GM21423 (cell line): ENCODE data around the gene TAOK2.
A peak's percentile ranks its signal among the peaks of the same experiment; 100 is the strongest.
"Not testable (repeated sequence)": the region's sequence is repeated elsewhere in the genome, so short reads cannot be mapped to it uniquely, and the experiment has no call there.

Experiments
- ATAC-seq: cut with Tn5 transposase; IDR thresholded peaks from one replicate; pipeline ENCODE4 v1.9.1; 2021; ENCODE audit warnings: mild to moderate bottlenecking, moderate library complexity; ENCODE audit not compliant: unreplicated experiment

The TAOK2 gene

DNA sequence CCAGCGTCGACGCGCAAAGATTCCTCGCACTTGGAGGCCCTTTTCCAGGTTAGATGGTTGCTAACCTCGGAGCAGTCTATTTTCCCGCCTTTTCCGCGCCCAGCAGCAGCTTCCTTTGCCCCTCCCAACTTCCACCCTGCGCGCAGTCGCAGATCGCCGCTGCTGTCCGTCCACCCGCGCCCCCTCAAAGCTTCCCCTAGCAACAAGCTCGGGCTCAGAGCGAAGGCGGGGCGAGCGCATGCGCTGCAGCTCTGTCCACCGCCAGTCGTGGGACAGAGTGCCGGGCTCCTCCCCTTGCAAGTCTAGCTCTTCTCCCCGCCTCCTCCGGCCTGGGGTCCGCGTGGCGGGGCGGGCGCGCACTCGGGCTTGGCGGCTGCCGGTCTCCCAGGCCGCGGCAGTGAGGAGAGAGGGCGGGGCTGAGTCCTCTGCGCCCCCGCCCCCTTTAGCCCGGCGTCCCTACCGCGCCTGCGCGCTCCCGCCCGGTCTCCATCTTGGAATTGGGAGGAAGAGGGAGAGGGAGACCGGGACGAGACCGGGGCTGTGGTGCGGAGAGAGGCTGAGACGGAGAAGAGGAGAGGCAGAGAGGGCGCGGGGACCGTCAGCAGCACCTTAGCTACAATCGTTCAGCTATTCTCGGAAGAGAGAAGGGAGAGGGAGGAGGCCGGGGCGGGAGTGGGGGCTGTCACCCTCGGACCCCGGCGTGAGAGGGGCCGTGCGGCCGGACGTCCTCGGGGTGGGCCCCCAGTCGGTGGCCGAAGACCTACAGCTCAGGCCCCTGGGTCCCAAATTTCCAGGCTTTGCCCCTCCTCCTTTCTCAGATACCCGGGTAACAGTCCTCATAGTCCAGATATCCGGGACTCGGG, at the start of gene TAOK2:
Gene TAOK2, plus strand, starts transcription at position 485 of the 863 bp plus-strand sequence. CDS start 3,905 bp downstream, outside the sequence.
- peak; percentile 93 for ATAC-seq

DNA sequence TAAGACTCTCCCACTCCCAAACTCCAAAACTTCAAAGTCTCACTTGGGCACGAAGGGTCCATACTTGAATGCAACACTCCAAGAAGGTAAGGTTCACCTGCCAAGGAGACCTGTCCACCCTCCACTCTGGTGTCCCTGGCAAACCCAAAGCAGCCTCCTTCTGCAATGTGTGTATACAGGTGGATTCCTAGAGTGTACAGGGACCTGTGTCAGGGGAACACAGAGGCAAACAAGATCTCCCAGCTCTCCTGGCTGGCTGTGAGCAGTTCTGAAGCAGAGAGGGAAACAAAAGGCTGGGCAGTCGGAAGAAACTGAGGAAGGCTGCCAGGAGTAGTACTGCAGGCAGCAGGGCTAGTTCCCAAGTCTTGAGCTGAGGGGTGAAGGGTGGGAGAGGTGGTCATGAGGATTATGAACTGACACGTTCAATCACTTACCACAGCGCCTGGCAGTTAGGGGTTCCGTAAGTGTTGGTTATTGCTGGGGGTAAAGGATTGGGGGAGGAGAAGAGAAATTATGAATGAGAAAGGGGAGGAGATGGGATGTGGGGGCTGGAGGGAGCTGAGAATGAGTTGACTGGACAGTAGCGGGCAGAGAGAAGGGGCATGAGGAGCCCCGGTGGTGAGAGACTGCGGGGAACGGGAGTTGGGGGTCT, 48.4 kb upstream of the TAOK2 start:
- ATAC-seq: no peak

DNA sequence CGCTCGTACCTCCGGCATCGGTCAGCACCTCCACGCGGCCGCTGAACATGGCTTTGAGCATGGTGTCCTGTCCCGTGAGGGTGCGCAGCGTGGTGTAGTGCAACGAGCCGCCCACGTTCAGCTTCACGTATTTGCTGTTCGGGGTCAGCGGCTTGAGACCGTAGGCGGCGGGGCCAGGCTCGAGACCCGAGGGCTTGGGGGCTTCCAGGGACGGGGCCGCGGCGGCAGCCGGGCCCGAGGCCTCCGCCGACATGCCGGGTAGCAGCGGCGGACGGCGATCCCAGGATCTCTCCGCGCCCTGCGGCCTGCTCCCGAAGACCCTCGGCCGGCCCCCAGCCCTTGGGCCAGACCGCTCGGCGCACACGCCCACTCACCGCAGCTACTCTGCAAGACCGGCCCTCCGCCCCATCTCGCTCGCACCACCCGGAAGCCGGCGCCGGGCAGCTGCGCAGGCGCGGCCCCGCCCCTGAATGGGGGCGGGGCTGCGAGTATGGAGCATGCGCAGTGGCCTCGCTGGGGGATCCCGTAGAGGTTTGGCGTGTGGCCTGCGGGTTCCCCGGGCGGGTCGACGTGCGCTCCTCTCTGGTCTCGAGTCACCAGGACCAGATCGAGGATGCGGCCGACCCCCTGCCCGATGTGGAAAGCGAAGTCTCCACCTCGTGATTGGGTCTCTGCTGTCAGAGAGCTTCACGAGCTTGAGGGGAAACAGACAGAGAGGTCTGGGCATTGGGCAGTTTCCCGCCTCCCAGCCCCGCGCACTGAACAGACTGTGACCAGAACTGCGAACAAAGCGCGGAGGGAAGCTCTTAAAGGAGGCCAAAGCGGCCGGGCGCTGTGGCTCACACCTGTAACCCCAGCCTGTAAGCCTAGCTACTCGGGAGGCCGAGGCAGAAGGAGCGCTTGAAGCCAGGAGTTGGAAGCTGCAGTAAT, 47.6 kb upstream of the TAOK2 start, which contains the start of gene KCTD13:
Gene KCTD13, minus strand, starts transcription at position 446 of the 930 bp plus-strand sequence. Its CDS starts 193 bp downstream, at position 253.
- ATAC-seq: peak; percentile 90

DNA sequence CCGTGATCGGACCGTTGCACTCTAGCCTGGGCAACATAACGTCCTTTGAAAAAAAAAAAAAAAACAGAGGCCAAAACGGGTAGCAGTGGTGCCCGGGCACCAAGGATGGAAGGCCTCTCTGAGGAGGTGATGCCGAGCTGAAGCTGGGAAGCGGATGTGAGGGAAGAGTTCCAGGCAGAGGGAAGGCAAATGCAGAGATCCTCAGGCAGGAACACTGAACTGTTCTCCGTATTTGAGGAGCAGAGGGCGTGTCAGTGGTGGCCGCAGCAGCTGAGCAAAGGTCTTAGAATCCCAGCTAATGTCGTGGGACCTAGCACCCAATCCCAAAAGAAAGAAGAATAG, 47.0 kb upstream of the TAOK2 start:
- no peak for ATAC-seq

DNA sequence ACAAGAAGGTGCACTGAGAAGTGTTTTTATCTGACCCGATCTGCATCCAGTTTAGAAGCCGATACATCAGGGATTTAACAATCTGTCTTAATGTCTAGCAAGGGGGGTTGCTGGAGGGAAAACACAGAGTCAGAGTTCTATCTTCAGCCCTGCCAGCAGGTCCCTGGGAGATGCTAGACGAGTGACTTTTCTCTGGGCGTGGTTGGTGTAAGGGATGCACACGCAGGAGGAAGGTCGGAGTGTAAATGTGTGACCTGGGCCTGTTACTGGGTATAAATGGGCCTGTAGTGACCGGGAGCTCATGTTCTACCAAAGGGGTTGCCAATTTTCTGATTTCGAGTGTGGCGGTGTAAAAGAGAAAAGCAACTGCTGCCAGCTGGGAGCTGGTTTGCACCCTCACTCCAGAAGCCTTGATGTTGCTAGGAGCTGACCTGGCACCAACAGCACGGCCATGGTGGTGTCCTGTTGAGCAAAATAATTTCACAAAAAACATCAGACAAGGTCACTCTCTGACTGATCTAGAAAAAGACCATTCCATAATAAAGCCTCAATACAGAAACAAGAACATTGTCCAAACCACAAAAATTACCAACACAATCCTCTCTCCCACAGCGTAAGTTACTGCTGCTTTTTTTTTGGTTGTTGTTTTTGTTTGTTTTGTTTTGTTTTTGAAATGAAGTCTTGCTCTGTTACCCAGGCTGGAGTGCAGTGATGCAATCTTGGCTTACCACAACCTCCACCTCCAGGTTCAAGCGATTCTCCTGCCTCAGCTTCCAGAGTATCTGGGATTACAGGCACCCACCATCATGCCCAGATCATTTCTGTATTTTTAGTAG, 46.4 kb upstream of the TAOK2 start:
- ATAC-seq: no peak

DNA sequence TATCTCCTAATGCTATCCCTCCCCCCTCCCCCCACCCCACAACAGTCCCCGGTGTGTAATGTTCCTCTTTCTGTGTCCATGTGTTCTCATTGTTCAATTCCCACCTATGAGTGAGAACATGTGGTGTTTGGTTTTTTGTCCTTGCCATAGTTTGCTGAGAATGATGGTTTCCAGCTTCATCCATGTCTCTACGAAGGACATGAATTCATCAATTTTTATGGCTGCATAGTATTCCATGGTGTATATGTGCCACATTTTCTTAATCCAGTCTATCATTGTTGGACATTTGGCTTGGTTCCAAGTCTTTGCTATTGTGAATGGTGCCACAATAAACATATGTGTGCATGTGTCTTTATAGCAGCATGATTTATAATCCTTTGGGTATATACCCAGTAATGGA, 41.9 kb upstream of the TAOK2 start:
- ATAC-seq: not testable (repeated sequence)

DNA sequence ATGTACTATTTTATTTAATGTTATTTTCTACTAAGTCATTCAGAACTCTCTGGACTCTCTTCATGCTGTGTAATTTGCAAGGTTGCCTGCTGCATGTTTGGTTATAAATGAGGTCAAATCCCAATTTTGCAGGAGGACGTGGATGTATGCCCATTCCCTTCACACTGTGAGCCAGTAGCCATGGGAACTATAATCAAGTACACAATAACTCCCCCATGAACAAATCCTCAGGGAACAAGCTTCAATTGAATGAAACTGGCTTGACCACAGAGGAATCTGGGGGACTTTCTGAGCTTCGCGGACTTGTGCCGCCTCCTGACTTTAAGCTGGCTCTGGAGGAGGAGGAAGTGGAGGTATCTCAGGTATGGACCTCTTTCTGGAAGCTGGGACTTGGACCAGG, 33.0 kb upstream of the TAOK2 start:
- no peak for ATAC-seq

DNA sequence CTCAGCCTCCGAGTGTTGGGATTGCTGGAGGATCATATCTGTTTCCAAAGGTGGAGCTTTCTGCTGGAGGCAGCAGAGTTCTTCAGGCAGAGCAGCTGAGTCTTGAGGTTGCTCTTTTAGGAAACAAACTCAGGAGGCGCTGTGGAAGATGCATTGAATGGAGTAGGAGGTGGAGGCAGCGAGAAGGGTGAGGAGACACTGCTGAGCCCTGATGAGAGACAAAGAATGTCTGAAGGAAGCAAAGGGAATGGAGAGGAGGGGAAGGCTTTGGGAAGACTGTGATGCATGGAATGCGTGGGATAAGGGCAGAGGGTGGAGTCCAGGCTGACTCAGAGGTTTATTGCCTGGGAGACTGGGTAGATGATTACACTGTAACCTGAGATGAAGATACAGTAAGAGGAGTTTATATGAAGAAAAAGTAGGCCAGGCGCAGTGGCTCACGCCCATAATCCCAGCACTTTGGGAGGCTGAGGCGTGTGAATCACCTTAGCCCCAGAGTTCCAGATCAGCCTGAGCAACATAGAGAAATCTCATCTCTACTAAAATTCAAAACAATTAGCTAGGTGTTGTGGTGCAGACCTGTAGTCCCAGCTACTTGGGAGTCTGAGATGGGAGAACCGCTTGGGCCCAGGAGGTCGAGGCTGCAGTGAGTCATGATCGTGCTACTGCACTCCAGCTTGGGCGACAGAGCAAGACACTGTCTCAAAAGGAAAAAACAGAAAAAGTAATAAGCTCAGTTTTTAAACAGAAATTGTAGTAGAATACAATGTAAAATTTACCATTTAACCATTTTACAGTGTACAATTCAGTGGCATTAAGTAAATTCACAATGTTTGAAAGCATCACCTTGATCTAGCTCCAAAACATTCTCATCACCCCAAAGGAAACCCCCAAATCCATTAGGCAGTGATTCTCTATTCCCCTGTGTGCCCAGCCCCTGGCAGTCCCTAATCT, 29.5 kb upstream of the TAOK2 start:
- no peak for ATAC-seq

DNA sequence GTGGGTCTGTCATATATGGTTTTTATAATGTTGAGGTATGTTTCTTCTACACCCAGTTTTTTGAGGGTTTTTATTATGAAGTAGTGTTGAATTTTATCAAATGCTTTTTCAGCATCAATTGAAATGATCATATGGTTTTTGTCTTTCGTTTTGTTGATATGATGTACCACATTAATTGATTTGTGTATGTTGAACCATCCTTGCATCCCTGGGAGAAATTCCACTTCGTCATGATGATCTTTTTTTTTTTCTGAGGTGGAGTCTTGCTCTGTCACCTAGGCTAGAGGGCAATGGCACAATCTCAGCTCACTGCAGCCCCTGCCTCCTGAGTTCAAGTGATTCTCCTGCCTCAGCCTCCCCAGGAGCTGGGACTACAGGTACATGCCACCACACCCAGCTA, 25.8 kb upstream of the TAOK2 start:
- no peak for ATAC-seq

DNA sequence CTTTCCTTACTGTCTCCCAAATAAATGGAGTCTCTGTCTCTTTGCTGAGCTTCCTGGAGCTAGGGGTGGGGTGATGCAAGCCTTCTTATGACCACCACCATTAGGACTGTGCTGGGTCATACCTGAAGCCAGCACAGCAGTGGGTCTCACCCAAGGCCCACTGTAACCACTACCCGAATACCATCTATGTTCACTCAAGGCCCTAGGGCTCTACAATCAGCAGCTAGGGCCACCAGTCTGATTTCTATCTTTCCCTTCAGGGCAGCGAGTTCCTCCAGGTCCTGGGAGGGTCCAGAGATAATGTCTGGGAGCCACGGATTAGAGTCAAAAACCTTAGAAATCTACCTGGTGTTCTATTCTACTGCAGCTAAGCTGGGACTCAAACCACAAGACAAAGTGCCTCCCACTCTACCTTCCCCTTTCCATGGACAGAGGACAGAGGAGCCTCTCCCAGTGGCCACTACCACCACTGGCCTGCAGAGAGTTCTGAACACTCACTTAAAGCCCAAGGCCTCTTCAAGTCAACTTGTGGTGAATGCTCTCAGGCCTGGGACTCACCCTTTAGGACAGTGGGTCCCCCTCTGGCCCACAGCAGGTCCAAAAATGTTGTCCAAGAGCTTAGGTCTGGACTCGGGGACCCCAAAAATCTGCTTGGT, 22.7 kb upstream of the TAOK2 start:
- no peak for ATAC-seq

DNA sequence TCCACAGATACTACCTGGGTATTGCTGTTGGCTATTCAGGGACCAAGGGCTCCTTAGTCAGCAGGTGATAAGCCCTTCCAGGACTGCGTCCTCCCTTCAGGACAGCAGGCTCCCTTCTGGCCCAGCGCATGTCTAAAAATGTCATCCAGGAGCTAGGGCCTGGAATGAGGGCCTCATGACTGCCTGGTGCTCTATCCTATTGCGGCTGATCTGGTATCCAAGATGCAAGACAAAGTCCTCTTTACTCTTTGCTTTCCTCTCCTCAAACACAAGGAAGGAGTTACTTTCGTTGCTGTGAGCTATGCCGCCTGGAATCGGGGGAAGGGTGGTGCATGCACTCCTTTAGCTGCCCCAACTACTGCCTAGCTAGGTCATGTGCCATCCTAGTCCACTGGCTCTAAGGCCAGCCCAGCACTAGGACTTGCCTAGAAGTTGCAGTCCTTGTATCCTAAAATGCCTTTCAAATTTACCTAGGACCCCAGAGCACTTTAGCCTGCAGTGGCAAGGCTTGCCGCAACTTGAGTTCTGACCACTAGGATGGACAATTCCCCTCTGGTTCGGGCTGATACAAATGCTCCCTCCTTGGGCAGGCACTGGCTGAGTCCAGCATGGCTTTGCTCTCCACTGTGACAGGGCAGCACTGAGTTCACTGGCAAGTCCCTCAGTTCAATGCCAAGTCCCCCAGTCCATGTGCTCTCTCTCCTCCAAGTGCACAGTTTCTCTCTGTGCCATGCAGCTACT, 21.9 kb upstream of the TAOK2 start:
- no peak for ATAC-seq

DNA sequence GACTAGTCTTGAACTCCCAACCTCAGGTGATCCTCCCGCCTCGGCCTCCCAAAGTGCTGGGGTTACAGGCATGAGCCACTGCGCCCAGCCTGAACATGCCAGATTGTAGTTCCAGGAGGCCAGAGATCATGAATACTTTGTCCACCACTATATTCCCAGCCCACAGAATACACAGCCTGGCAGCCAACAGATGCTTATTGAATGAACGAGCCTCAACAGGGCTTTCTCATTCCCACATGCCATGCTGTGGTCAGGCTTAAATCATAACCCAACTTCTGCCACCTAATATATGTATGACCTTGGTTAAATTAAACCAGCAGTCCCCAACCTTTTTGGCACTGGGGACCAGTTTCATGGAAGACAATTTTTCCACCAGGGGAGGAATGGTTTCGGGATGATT, 14.9 kb upstream of the TAOK2 start:
- no peak for ATAC-seq

DNA sequence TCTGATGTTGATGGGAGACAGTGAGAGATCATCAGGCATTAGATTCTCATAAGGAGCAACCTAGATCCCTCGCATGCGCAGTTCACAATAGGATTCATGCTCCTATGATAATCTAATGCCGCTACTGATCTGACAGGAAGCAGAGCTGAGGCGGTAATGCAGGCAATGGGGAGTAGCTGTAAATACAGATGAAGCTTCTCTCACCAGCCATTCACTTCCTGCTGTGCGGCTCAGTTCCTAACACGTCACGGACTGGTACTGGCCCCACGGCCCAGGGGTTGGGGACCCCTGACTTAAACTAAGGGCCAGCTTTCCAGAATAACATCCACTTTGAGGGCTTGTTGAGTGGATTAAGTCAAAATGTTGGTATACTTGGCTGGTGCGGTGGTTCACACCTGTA, 14.4 kb upstream of the TAOK2 start:
- ATAC-seq: no peak

DNA sequence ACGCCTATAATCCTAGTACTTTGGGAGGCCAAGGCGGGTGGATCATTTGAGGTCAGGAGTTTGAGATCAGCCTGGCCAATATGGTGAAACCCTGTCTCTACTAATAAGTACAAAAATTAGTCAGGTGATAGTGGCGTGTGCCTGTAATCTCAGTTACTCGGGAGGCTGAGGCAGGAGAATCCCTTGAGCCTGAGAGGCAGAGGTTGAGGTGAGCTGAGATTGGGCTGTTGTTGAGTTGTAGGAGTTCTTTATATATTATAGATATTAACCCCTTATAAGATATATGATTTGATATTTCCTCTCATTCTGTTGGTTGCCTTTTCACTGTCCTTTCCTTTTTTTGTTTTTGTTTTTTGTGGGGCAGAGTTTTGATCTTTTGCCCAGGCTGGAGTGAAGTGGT, 13.8 kb upstream of the TAOK2 start:
- not testable (repeated sequence) for ATAC-seq

DNA sequence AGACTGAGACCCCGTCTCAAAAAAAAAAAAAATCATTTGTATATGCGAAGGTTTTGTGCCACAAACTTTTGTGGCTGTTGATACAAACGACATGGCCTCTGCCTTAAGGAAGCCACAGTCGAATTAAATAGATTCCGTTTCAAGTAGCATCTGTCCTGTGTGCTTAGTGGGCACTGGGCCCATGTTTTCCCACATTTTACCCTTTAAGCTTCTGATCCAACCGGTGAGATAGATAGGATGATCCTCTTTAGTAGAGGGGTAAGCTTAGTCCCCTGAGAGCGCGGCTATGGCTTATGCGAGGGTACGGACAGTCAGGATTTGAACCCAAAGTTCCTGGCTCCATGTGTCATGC, 12.6 kb upstream of the TAOK2 start:
- ATAC-seq: no peak

DNA sequence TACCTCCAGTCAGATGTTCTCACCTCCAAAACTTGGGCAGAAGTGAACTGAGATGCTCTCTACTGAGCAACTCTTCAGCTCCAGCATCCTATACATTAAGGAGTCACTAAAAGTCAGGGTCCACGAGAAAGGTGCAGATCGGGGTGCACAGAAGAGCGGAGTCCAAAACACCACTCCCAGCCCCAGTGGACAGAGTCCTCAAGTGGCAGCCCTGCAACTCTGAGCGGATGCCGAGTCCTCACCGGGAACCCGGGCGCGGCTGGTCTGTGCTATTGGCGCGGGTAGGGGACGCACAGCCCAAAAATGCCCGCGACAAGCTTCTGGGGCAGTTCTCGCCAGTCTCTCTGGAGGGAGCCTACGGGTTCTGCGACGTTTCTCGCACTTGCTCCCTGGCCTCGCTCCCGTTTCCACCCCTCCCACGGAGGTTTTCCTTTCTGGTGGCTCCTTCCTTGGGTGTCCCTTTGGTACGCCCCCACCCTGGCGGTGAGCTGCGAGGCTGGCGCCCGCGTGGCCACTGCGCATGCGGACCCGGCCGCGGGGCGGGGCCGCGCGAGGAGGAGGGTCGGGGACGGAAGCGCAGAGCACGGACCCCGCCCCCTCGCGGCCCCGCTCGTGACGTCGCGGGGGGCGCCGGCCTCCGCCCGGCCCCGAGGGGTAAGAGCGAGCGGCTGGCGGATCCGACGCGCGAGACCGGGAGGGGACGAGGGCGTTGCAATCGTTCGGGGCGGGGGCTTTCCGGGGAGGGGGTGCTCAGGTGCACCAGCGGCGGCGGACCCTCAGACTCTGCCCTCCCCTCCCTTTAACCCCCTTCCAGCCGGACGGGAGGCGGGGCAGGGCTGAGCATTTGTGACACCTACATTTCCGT, 12.0 kb upstream of the TAOK2 start, which contains the start of gene TMEM219:
Gene TMEM219, plus strand, starts transcription at position 601 of the 865 bp plus-strand sequence. CDS start 1,065 bp downstream, outside the sequence.
- ATAC-seq: peak; percentile 91
